GM12891 (cell line): ENCODE results near the gene ZBTB21.

Source experiments
- PAX5 ChIP-seq: IDR thresholded peaks from 2 replicates; pipeline ENCODE4 v1.6.1; 2011; ENCODE audit warnings: low read length, moderate library complexity, mild to moderate bottlenecking; ENCODE audit not compliant: insufficient read depth, severe bottlenecking
- POLR2A ChIP-seq: IDR thresholded peaks from 2 replicates; pipeline ENCODE4 v1.6.1; 2011; ENCODE audit warnings: low read depth, low read length, control low read depth
- POLR2AphosphoS5 ChIP-seq: IDR thresholded peaks from 2 replicates; pipeline ENCODE4 v1.6.1; 2011; ENCODE audit warnings: low read depth, low read length, control low read depth
- POU2F2 ChIP-seq: IDR thresholded peaks from 2 replicates; pipeline ENCODE4 v1.6.1; 2011; ENCODE audit warnings: low read depth, mild to moderate bottlenecking, control low read depth, low read length, moderate library complexity
- SPI1 ChIP-seq: IDR thresholded peaks from 2 replicates; pipeline ENCODE4 v1.6.1; 2011; ENCODE audit warnings: low read depth, low read length, control low read depth
- TAF1 ChIP-seq: IDR thresholded peaks from 2 replicates; pipeline ENCODE4 v1.6.1; 2011; ENCODE audit warnings: low read depth, low read length, control low read depth

DNA sequence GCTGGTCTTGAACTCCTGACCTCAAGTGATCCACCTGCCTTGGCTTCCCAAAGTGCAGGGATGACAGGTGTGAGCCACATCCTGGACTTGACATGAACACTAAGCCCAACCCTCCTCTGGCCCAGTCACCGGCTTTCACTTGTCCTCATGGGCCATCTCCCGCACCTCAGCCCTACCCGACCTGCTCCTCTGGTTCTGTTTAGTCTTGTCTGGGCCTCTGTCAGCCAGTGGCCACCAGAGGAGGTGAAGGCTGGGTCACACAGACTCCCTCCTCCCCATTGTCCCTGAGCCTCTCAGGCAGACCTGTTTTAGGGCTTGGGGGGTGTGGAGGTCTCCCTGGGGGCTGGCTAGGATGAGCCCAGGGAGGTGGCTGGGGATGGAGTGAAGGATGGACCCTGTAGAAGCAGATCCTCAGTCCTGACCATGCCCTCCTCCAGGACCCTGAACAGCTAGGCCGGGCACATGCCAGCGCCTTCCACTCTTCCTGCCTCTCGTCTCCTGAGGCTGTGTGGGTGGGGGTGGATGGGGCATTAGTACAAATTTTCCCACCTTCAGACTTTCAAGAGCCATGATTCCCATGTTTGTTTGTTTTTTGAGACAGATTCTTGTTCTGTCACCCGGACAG lies 34.8 kb upstream of the ZBTB21 start:
- TF ChIP-seq SPI1 = no peak
- TF ChIP-seq POLR2A = no peak
- TF ChIP-seq POLR2AphosphoS5 = no peak
- no peak for TF ChIP-seq TAF1
- no peak for TF ChIP-seq POU2F2
- TF ChIP-seq PAX5 = no peak
